Endothelial cell of umbilical vein (primary cell): ENCODE results near the gene WDR26. TPM values are rescaled to one million over a fixed set of nuclear protein-coding genes. Genes with fewer than 3 reads are reported as not detected.

ENCODE experiments used
- BruUV-seq: library from RNA; stranded (reverse); fragments of 400-500 nt; replicated peaks from 2 replicates; lab custom pipeline; 2021; lab: Mats Ljungman, UMichigan
- CTCF ChIA-PET: fragments of 300-600, 350-600 bp; sonication (Branson Sonifier 250); formaldehyde crosslinking; loops from one replicate; lab custom pipeline; 2021; ENCODE audit warnings: antibody characterized with exemption, inconsistent platforms; lab: Charles Lee
- POLR2A ChIA-PET: fragments of 300-600, 350-600 bp; sonication (Branson Sonifier 250); formaldehyde crosslinking; loops from one replicate; lab custom pipeline; 2021; ENCODE audit warnings: antibody characterized with exemption, inconsistent platforms; lab: Charles Lee
- DNase-seq: peaks from one replicate; pipeline ENCODE4 v3.0.0-alpha.2; 2011; ENCODE audit warnings: low read depth, low spot score
- FAIRE-seq: peaks from 2 replicates; lab custom pipeline; 2011; peaks lifted over from hg19 to GRCh38; lab: Jason Lieb, UNC
- H2AFZ ChIP-seq: 2 replicates; pipeline ENCODE4 v1.6.0; 2012; ENCODE audit warnings: low read depth, low read length, control low read depth, inconsistent platforms
- H3K27ac ChIP-seq: 2 replicates; pipeline ENCODE4 v1.5.1; 2011; ENCODE audit warnings: low read depth, mild to moderate bottlenecking, control low read depth, low read length, moderate library complexity; ENCODE audit not compliant: insufficient read depth
- H3K27me3 ChIP-seq, 2 experiments: 2 replicates each; pipeline versions ENCODE4 v1.6.0 to v1.6.1; 2011; ENCODE audit warnings: low read length in 2 of 2, mixed read lengths in 1 of 2; ENCODE audit not compliant: control insufficient read depth in 2 of 2, insufficient read depth in 2 of 2
- H3K36me3 ChIP-seq, 2 experiments: 2 replicates in 1 of 2; 3 replicates in 1 of 2; pipeline ENCODE4 v1.5.1; 2011; ENCODE audit warnings: low read length in 2 of 2, mild to moderate bottlenecking in 1 of 2, moderate library complexity in 1 of 2; ENCODE audit not compliant: control insufficient read depth in 2 of 2, insufficient read depth in 2 of 2; ENCODE audit errors: extremely low read depth in 1 of 2
- H3K4me1 ChIP-seq: 3 replicates; pipeline ENCODE4 v1.5.1; 2011; ENCODE audit warnings: mild to moderate bottlenecking, low read length; ENCODE audit not compliant: control insufficient read depth, insufficient read depth; ENCODE audit errors: extremely low read depth
- H3K4me2 ChIP-seq: 2 replicates; pipeline ENCODE4 v1.6.1; 2011; ENCODE audit warnings: low read length, control low read depth, mixed read lengths; ENCODE audit not compliant: insufficient read depth
- H3K4me3 ChIP-seq, 3 experiments: fragments of 200-600 bp in 1 of 3; sonication (generic), shearing (Covaris generic) in 1 of 3; replicated peaks in 1 of 3; 2 replicates each; pipeline ENCODE4 v1.5.1; 2011 to 2016; ENCODE audit warnings: control low read depth in 3 of 3, low read length in 3 of 3, mild to moderate bottlenecking in 2 of 3, inconsistent platforms in 1 of 3, low read depth in 1 of 3, moderate library complexity in 1 of 3; ENCODE audit not compliant: insufficient read depth in 1 of 3
- H3K79me2 ChIP-seq: 2 replicates; pipeline ENCODE4 v1.6.0; 2012; ENCODE audit warnings: low read length, inconsistent platforms; ENCODE audit not compliant: control insufficient read depth, insufficient read depth
- H3K9ac ChIP-seq: replicated peaks from 2 replicates; pipeline ENCODE3; 2011; ENCODE audit warnings: low read length, control low read depth; ENCODE audit not compliant: insufficient read depth; ENCODE audit errors: extremely low read depth
- H3K9me1 ChIP-seq: replicated peaks from 3 replicates; pipeline ENCODE4 v1.6.0; 2011; ENCODE audit warnings: mild to moderate bottlenecking, low read length; ENCODE audit not compliant: control insufficient read depth, insufficient read depth; ENCODE audit errors: extremely low read depth
- H3K9me3 ChIP-seq: replicated peaks from 2 replicates; pipeline ENCODE4 v1.5.1; 2012; ENCODE audit warnings: low read length, inconsistent platforms; ENCODE audit not compliant: control insufficient read depth, insufficient read depth
- H4K20me1 ChIP-seq: replicated peaks from 2 replicates; pipeline ENCODE3; 2011; ENCODE audit warnings: mild to moderate bottlenecking, low read length; ENCODE audit not compliant: control insufficient read depth, insufficient read depth; ENCODE audit errors: extremely low read depth
- EZH2 ChIP-seq: IDR thresholded peaks from 2 replicates; pipeline ENCODE4 v1.6.1; 2012; ENCODE audit warnings: borderline replicate concordance, low read depth, mild to moderate bottlenecking, moderate library complexity, low read length, inconsistent platforms; ENCODE audit not compliant: severe bottlenecking
- FOS ChIP-seq: IDR thresholded peaks from 2 replicates; pipeline ENCODE4 v1.6.1; 2011; ENCODE audit warnings: mild to moderate bottlenecking, low read length, moderate library complexity, borderline replicate concordance; ENCODE audit not compliant: insufficient read depth
- GATA2 ChIP-seq: IDR thresholded peaks from 2 replicates; pipeline ENCODE4 v1.7.0; 2011; ENCODE audit warnings: low read depth, mild to moderate bottlenecking, moderate library complexity, mixed read lengths, low read length; ENCODE audit not compliant: insufficient read length, insufficient read depth
- JUN ChIP-seq: IDR thresholded peaks from 2 replicates; pipeline ENCODE4 v1.6.1; 2011; ENCODE audit warnings: borderline replicate concordance, low read depth; ENCODE audit not compliant: insufficient read length, insufficient read depth
- MYC ChIP-seq: IDR thresholded peaks from one replicate; pipeline ENCODE4 v1.6.1; 2011; ENCODE audit warnings: mild to moderate bottlenecking, low read depth, low read length
- POLR2A ChIP-seq: IDR thresholded peaks from 2 replicates; pipeline ENCODE4 v1.6.1; 2012; ENCODE audit warnings: low read depth, mild to moderate bottlenecking, control low read depth, low read length
- POLR2AphosphoS5 ChIP-seq: IDR thresholded peaks from 2 replicates; pipeline ENCODE4 v1.6.1; 2012; ENCODE audit warnings: low read depth, mild to moderate bottlenecking, control low read depth, low read length, moderate library complexity; ENCODE audit not compliant: insufficient read depth
- dilution Hi-C: fragments of 300-500 bp; cut with MboI; formaldehyde crosslinking; loops from one replicate; pipeline ENCODE4 v1.15.0; 2019; ENCODE audit warnings: low sequenced_read_pairs; ENCODE audit not compliant: extremely low pct_ligation_motif_present
- intact Hi-C: fragments of 100-400 bp; cut with micrococcal nuclease; formaldehyde crosslinking; loops from one replicate; pipeline ENCODE4 v1.10.0; 2022
- polyA plus RNA-seq, 4 experiments: library from polyadenylated mRNA; depleted of rRNA in 3 of 4; stranded (reverse) in 3 of 4; unstranded in 1 of 4; fragments of >200 nt; gene quantifications; 2 replicates each; pipeline versions ENCODE4 v1.2.1 to v1.2.3, GENCODE V29; 2011 to 2012; ENCODE audit warnings: missing spikeins in 1 of 4
- total RNA-seq: library from RNA; stranded (reverse); gene quantifications from 2 replicates; pipeline ENCODE4 v1.2.3, GENCODE V29; 2021
- TF ChIP-seq, protein P1 (sequence below), 2 donors: IDR thresholded peaks; 1 replicate in 1 of 2; 2 replicates in 1 of 2; pipeline ENCODE4 v1.5.1; 2011; ENCODE audit warnings: low read length in 2 of 2, mild to moderate bottlenecking in 2 of 2, moderate library complexity in 2 of 2, control low read depth in 1 of 2, inconsistent platforms in 1 of 2, low read depth in 1 of 2; ENCODE audit not compliant: insufficient read depth in 1 of 2; ENCODE audit errors: extremely low read depth in 1 of 2

The WDR26 gene
- total and polyA plus RNA-seq, 2 donors (not counting 3 experiments of a cell fraction or from before 2014, with no cell fraction given) = 26.7 to 92.4 TPM

DNA sequence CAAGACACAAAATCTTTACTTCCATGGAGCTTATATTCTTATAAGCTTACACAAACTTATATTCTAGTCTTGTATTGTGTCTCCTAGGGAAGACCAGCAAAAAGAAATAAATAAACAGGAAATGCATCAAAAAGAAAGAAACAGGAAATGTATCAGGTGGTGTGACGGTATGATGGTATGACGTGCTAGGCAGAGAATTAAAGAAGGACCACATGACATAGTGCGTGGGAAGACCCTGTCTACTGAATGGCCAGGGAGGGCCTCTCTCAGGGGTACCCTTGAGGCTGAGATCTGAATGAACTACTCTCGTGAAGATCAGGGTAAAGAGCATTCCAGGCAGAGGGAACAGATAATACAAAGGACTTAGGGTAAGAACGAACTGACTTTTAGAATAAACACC is 15.6 kb upstream of the WDR26 start:
- Histone ChIP-seq H3K9me1 (no peaks in the 10 kb centered on the region), H3K36me3 (no peaks in the 10 kb centered on the region), H3K4me3 (no peak overlapping the region), H3K4me2 (no peak overlapping the region), H3K9me3 (no peaks in the 10 kb centered on the region), H2AFZ (no peak overlapping the region), H4K20me1 (no peaks in the 10 kb centered on the region), H3K9ac (no peak overlapping the region), H3K27me3 (no peaks in the 10 kb centered on the region), H3K4me1 (peaks cover 11% of the 10 kb centered on the region), H3K27ac (no peak overlapping the region), H3K79me2 (no peaks in the 10 kb centered on the region)
- dilution Hi-C loops = no loop called here
- intact Hi-C loops = no loop called here
- POLR2A ChIA-PET = no interaction called here
- CTCF ChIA-PET = no interaction called here
- TF ChIP-seq POLR2AphosphoS5 = no peak
- no peak for TF ChIP-seq MYC
- no peak for TF ChIP-seq FOS
- TF ChIP-seq, protein P1, sequence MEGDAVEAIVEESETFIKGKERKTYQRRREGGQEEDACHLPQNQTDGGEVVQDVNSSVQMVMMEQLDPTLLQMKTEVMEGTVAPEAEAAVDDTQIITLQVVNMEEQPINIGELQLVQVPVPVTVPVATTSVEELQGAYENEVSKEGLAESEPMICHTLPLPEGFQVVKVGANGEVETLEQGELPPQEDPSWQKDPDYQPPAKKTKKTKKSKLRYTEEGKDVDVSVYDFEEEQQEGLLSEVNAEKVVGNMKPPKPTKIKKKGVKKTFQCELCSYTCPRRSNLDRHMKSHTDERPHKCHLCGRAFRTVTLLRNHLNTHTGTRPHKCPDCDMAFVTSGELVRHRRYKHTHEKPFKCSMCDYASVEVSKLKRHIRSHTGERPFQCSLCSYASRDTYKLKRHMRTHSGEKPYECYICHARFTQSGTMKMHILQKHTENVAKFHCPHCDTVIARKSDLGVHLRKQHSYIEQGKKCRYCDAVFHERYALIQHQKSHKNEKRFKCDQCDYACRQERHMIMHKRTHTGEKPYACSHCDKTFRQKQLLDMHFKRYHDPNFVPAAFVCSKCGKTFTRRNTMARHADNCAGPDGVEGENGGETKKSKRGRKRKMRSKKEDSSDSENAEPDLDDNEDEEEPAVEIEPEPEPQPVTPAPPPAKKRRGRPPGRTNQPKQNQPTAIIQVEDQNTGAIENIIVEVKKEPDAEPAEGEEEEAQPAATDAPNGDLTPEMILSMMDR (IDR thresholded peaks at IDR 0.05; ENCODE audit: extremely low read depth in 1 of 2, insufficient read depth in 1 of 2, low read depth in 1 of 2, low read length in 2 of 2) = no peak
- TF ChIP-seq GATA2 = no peak
- no peak for TF ChIP-seq POLR2A
- no peak for TF ChIP-seq EZH2
- no peak for TF ChIP-seq JUN
- FAIRE-seq = no peak
- DNase-seq = no peak
- BruUV-seq = no TSS peak
